Measurements from ENCODE around the gene ANO4.
"Not testable (repeated sequence)": the region's sequence is repeated elsewhere in the genome, so short reads cannot be mapped to it uniquely, and the experiment has no call there.

Gene ANO4

DNA sequence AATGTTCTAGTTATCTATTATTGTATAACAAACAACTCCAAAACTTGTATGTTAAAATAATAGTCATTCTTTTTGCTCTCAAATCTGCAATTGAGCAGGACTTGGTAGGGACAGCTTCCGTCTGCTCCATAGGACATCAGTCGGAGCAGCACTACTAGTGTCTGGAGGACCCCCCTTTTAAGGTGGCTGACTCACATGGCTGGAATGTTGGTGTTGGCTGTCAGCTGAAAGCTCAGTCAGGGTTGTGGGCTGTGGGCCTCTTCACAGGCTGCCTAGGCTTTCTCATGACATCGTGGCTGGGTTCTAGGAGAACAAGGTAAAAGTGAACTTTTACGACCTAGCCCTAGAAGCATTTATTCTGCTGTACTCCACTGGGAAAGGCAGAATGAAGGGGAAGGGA lies 160.6 kb downstream of the ANO4 start:
- DNase-seq: no peak

DNA sequence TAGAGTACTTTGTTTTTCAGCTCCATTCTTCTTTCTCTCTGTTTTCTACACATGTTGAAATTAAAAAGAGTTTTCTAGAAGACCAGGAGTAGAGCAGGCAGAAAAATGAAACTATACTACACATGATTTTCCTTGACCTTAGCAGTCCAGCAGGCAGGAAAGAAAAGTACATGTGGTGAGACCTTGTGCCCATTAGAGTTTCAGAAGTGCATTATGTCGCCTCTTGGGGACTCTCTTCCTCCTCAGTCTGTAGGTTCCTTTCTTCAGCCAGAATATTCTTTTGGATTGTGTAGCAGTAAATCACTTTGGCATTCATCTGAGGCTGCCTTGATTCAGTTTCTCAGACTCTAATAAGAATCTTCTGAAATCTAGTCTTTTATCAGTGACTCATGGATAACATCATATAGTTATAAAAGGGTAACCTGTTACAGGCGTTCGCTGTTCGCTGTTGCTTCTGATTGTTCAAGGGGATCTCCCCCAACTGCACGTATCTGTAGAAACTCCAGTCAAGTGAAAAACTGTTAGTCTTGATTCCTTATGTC lies 161.8 kb downstream of the ANO4 start:
- no peak for DNase-seq

DNA sequence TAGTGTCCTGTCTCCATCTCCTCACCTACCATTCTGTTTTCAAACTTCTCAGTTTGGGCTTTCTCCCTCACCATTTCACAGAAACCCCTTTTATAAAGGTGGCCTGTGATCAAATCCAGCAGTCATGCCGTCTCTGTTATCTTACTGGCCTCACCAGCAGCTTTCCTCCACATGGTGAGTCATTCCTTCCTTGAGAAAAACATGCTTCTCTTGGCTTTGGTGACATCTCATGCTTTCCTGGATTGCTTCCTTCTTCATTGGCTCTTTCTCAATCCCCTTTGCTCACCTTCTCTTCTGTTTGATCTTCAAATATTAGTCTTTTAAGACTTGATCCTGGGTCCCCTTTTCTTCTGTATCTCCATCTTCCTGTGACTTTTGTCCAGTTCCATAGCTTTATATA lies 164.9 kb downstream of the ANO4 start:
- DNase-seq: no peak

- no peak for DNase-seq
Observed at GRCh38 chr12:100962086-100962712, 167.6 kb downstream of the ANO4 start.

DNA sequence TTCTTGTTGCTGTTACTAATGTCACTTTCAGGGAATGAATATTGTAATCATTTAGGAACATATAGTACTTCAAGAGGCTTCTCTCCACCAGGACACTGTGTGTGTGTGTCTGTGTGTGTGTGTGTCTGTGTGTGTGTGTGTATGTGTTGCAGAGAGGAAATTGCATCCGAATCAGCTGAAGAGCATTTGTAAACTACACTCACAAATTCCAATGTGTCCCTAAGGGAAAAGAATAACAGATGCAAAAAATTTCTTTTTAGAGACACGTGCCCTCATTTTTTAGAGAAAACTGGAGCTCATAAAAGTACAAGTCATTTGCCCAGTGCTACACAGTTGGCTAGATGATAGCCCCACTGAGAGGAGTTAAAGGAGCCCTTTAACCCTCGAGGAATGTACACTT lies 168.8 kb downstream of the ANO4 start:
- DNase-seq: no peak

DNA sequence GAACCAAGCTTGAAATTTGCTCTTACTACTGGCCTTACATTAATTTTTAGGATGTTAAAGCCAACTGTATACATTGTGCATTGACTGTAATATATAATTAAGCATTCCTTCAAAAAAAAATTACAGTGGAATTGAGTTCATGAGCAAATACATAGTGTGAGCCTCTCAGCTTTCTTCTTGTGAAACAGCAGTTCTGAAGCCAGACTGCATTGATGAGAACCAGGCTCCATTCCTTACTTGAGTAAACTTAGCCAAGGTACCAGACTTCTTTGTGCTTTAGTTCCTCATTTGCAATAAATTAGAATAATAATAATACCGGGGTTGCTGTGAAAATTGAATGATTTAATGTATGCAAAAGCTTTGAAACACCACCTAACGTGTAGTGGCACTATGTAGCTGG lies 169.5 kb downstream of the ANO4 start:
- no peak for DNase-seq

- DNase-seq: no peak
Observed at GRCh38 chr12:100967189-100967588, 172.6 kb downstream of the ANO4 start.

DNA sequence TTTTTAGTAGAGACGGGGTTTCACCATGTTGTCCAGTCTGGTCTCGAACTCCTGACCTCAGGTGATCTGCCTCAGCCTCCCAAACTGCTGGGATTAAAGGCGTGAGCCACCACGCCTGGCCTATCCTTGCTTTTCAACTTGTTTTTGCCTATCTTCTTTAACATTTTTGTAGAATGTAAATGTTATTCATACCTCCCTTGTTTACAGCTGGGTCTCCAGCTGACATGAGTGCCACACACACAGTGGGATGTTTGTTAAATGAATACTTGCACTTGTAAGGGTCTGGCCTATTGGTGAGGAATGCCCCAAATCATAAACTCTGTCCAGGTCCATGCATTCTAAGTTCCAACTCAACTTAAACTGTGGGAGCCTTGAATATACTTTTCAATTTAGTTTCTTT lies 176.3 kb downstream of the ANO4 start:
- DNase-seq: no peak

DNA sequence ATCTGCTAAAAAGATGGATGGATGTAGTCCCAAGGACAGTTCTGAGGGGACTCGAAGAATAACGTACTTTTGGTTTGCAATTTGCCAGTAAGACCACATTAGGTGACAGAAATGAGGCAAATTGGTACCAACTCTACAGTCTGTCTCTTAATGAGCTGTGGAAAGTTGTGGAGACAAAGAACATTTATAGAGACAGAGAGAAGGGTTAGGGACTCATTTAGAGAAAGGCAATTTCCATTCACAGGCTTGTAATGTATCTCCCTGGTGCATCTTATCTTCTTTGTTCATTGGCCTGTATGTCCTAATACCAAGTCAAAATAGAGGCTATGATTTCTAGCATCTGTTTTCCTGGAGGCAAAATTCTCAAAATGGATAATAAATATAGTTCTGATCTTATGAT lies 177.5 kb downstream of the ANO4 start:
- DNase-seq: no peak

DNA sequence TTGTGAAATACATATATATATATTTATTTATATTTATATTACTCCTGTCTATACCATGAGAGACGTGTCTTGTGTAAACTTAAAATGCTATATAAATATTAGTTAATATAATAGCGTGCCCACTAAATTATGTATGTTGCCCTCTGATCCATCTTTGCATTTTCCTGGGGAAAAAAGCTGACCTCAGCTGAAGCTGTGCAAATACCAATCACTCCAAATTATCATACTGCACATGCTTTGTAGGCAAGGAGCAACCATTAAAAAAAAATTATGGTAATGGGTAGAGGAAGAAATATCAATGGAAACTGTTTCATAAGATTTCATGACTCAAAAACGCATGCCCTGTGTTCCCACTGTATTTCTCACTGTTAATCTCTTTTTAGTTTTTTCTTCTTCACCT lies 179.8 kb downstream of the ANO4 start:
- DNase-seq: no peak

DNA sequence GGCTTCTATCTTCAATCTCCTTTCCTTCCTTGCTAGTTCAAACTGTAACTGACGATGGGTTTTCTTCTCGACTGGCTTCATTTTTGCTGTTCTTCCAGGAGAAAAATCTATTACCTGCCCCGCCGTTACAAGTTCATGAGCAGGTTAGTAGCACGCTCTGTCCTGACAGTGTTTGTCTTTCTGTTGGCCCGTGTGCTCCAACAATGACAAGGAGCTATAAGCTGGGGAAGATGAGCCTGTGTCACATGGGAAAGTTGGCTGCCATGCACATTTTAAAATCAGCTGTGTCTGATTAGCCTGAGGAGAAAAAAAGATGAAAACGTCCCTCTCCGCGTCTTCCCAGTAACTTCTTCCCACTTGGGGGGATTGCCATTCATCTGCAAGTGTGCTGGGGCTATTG lies 180.2 kb downstream of the ANO4 start:
- DNase-seq: no peak

GRCh38 chr12:100976735-100977134 lies 182.2 kb downstream of the ANO4 start:
- no peak for DNase-seq

- no peak for DNase-seq
Observed at GRCh38 chr12:100980856-100981255, 186.3 kb downstream of the ANO4 start.

- DNase-seq: no peak
Observed at GRCh38 chr12:100982511-100983183, 188.1 kb downstream of the ANO4 start.

DNA sequence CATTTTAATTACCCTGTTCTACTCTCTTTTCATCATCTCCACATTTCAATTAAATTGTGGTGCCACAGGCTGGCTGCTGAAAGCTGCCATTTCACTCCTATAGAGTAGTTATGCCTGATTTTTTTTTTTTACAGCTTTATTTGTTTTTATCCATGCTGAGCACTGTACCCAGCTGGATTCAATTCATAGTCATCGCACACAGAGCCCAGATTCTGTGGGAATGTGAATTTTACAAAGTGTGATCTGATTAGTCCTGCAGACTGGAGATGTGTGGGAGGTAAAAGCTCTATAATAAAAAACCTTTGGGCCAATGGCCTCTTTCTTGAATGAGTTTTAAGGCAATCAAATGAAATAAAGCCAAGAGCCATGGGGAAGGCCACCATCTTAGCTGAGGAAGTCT lies 190.2 kb downstream of the ANO4 start:
- DNase-seq: no peak

DNA sequence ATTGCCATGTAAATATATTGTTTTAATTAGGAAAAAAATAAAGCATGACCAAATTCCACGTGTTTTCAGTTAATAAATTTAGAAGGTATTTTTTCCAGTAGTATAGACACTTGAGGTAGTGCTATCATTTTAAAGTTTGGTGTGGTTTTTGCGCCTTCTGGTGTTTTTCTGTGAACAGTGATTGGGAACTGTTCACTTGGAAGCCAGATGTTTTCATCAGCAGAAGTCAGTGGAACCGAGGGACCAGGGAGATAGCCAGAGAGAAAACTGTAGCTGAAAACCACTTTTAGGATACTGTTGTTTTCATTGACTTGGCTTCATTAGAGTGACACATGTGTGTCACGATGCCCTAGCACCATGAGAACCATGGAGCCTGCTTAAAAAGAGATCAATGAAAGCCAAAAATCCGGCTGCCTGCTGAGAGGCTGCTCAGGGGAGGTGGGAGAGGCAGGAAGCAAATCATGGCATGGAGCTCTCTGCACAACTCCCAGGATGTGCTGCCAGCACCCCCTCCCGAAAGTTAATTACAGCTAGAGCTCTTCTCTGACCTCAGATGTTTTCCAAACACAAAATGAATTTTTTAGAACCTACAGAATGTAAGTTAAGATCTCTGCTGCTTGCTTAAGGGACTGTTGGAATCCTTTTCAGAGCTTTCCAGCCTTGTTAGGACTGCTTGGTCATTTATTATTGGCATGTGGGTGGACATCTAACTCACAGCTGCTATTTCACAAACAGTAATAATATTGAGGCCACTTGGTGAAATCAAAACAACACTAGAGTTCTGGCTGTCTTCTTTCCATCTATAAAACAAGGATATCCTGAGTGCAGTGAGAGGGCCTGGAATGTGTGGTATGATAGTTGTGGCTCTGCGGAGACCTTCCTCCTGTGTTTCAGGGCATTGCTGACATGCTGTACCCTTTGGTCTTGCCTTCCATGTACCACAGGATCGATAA lies 192.3 kb downstream of the ANO4 start:
- DNase-seq: no peak

DNA sequence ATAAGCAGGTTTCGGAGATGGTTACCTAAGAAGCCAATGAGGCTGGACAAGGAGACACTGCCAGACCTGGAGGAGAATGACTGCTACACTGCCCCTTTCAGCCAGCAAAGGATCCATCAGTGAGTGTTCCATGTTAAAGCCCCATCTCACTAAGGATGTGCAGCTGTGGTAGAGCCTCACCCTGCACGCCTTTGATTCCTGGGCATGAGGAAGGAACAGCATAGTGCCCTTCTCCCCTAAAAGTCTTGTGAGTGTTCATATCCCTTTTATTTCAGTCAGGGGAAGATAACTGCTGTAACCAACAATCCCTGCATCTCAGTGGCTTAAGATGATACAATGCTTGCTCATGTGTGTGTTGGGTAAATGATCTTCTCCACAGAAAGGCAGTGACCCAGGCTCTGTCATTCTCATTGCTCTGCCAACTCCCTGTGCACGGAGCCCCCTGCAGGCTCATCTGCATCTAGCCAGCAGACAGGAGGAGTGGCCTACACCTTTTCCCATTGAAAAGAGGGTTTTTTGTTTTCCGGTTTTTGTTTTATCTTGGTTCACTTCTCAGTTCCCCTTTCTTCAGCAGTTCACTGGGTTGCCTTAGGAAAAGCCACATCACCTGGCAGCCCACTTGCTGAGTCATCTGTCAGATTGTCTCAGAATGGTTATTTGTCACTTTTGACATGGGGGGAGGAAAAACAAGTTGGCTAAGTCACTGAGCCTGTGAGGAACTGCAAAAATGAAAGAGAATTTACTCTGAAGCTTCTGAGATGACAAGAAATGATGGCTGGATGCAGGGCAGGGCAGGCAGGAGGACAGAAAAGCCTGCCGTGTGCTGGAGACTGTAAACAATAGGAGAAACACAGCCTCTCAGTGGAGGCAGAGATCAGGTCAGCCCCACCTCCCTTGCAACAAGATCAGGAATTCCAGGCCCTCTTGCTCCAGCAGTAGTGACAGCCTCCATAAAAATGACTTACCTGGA lies 193.3 kb downstream of the ANO4 start:
- no peak for DNase-seq

GRCh38 chr12:100989509-100989908 lies 194.9 kb downstream of the ANO4 start:
- not testable (repeated sequence) for DNase-seq

GRCh38 chr12:100991102-100991501 lies 196.5 kb downstream of the ANO4 start:
- DNase-seq: no peak

DNA sequence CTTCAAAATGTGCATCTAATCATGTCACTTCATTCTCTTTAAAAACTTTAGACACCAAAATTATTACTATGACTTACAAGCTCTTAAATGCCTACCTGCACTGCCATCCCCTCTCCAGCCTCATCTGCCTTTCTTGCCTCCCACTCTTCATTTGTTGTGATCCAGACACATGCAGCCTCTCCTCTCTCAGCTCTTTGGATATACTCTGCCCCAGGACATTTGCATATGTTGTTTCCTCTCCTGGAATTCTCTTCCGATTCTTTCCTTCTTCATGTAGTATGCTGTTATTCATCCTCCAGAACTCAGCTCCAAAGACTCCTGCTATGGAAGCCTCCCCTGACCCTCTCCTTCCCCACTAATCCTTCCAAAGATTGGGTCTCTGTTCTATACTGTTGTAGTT lies 197.6 kb downstream of the ANO4 start:
- DNase-seq: no peak

DNA sequence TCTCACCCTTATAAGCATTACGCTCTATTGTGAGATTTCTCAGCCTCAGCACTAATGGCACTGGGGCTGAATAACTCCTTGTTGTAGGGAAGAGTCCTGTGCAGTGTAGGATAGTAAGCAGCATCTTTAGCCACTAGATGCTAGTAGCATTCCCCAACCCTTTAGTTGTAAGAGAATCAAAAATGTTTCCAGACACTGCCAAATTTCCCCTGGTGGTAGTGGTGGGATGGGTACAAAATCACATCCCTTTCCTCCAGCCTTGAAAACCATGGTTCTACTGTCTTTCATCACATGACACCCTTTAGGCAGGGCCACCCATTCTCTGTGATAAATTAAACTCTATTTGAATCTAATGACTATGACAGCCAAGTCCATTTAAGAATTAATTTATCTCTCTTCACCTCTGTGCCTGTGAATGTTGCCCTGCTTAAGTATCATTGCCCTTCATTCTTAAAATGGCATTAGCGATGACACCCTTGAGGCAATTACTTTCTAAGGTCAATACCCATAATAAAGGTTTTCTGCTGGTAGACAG lies 199.4 kb downstream of the ANO4 start:
- no peak for DNase-seq

DNA sequence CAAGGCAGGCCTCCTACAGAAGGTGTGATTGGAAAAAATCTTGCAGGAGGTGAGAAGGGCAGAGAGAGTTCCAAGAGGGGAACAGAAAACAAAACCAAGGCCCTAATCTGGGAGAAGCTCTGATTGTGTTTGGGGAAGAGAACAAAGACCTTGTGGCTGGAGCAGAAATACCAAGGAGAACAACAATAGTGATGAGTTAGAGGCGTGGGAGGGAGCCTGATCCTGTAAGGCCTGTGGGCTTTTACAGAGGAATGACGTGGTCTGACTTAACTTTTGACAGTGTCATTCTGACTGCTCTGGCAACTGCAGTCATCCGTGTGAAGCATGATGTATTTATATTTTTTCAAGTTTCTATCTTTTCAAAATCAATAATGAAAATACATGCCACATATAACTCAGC lies 200.6 kb downstream of the ANO4 start:
- no peak for DNase-seq

Measured in NCI-H1105 (cell line).